Measurements from ENCODE around the gene TMEM43. TPM values are rescaled to one million over a fixed set of nuclear protein-coding genes. Genes with fewer than 3 reads are reported as not detected.

The TMEM43 gene
- total and polyA plus RNA-seq, 2 experiments from 2014 or later: 59.4 to 73.1 TPM

DNA sequence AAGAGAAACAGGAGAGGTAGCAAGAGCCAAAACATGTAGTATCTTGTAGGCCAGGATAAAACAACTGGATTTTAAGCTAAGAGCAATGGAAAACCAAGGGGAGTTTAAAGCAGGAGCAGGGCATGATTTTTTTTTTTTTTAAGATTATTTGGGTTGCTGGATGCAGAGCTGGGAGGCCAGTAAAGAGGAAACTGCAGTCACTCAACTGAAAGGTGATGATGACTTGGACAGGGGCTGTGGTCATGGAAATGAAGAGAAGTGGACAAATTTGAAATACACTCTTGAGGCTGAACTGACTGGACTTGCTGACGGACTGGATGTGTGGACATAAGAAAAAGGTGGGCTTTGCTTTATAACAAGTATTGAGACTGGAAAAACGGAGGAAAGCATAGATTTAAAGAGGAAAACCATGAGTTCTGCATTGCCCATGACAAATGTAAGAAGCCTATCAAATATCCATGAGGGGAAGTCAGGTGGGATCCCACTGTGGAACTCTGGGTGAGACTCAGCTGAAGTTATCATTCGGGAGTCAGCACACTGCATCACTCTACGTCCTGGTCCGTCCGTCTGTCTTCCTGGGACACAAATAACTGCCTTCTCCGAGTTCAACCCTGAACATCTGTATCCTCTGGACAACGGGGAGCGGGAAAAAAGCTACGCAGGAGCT is 52.9 kb downstream of the TMEM43 start:
- no peaks in the 10 kb centered on the region for H3K9me3 ChIP-seq (ENCODE audit: low read depth)
- peaks cover 87% of the 10 kb centered on the region for H3K79me2 ChIP-seq
- WGBS (ENCODE audit: low lambda C conversion rate, missing lambda C conversion rate): 8% methylated on average over 10 of the region's 10 CpGs

DNA sequence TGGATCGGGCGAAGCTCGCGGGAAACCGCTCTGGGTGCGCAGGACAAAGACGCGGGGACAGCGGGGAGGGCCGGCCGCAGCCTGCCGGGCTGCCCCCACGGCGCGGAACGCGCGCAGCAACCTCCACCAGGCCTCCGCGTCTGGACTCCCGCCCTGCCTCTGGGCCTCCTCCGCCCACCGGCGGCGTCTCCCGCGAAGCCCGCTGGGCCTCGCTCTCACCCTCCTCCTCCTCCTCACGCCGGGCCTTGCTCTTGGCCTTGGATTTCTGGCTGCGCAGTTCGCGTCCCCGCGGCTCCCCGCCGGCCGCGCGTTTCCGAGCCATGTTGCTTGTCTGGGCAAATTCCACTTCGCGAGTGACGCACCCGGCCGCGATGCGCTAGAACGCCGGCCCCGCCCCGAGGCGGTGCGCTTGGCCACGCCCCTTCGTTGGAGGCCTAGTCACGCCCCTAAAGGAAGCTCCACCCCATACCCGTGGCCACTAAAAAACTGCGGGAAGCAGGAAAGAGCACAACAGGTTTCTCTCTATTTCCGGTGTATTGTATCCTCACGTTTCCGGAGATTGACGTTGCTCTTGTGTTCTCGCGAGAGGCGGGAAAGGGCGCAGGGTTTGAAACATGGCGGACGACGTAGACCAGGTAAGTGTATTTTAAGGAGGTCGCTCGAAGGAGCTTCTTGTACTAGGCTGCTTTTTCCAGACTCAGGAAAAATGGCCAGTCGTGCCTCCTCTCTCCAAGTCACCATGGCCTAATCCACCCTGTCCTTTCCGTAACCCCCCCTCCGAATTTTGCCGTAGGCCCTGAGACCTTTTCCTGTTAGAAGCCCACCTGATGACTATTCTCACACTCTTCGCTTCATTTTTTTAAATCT is 53.6 kb downstream of the TMEM43 start, which contains the start of the genes LSM3 and XPC:
Gene LSM3, plus strand, starts transcription at position 571 of the 867 bp plus-strand sequence. Its CDS starts 44 bp downstream, at position 615.
Gene XPC, minus strand, starts transcription at position 355 of the 867 bp plus-strand sequence. Its CDS starts 33 bp downstream, at position 322.
- H3K27me3 ChIP-seq: no peaks in the 10 kb centered on the region
- H3K4me2 ChIP-seq: peak within 1 kb of the TSS; percentile 94
- H3K4me3 ChIP-seq: peak within 1 kb of the TSS; percentile 53
- TF ChIP-seq CTCF (IDR thresholded peaks at IDR 0.05; ENCODE audit: poor library complexity) (no peak), EZH2phosphoT487 (IDR thresholded peaks at IDR 0.05; ENCODE audit: low read depth, severe bottlenecking, unreplicated experiment) (no peak), EZH2 (IDR thresholded peaks at IDR 0.05; ENCODE audit: borderline replicate concordance) (no peak)
- H3K79me2 ChIP-seq: peaks cover 82% of the 10 kb centered on the region
- H3K9me3 ChIP-seq (ENCODE audit: low read depth): no peaks in the 10 kb centered on the region
- peaks cover 10% of the 10 kb centered on the region for H4K20me1 ChIP-seq (ENCODE audit: insufficient read depth, poor library complexity, severe bottlenecking)
- peaks cover 9% of the 10 kb centered on the region for H3K4me1 ChIP-seq (ENCODE audit: insufficient read depth)
- peak; percentile 98 for DNase-seq (ENCODE audit: low spot score)
- H3K9me2 ChIP-seq (replicated peaks; ENCODE audit: insufficient read depth): no peaks in the 10 kb centered on the region
- no peaks in the 10 kb centered on the region for H3K36me3 ChIP-seq (replicated peaks; ENCODE audit: insufficient read depth, low read depth)
- WGBS (ENCODE audit: low lambda C conversion rate, missing lambda C conversion rate): under 1% methylated on average over 70 of the region's 78 CpGs
- H3K27ac ChIP-seq: peak within 1 kb of the TSS; percentile 93
- peak within 1 kb of the TSS; percentile 57 for H2AFZ ChIP-seq

More for the DNA sequence above, 52.9 kb downstream of the TMEM43 start:
- peak overlapping the region; percentile 94 for H3K4me2 ChIP-seq
- H3K36me3 ChIP-seq (replicated peaks; ENCODE audit: insufficient read depth, low read depth): no peaks in the 10 kb centered on the region
- no peaks in the 10 kb centered on the region for H3K27me3 ChIP-seq
- DNase-seq (ENCODE audit: low spot score): no peak
- peak overlapping the region; percentile 36 for H2AFZ ChIP-seq
- no peaks in the 10 kb centered on the region for H3K9me2 ChIP-seq (replicated peaks; ENCODE audit: insufficient read depth)
- peaks cover 10% of the 10 kb centered on the region for H4K20me1 ChIP-seq (ENCODE audit: insufficient read depth, poor library complexity, severe bottlenecking)
- peaks cover 9% of the 10 kb centered on the region for H3K4me1 ChIP-seq (ENCODE audit: insufficient read depth)
- TF ChIP-seq EZH2phosphoT487 (IDR thresholded peaks at IDR 0.05; ENCODE audit: low read depth, severe bottlenecking, unreplicated experiment): no peak
- TF ChIP-seq CTCF (IDR thresholded peaks at IDR 0.05; ENCODE audit: poor library complexity): no peak
- TF ChIP-seq EZH2 (IDR thresholded peaks at IDR 0.05; ENCODE audit: borderline replicate concordance): no peak
- H3K4me3 ChIP-seq: peak overlapping the region; percentile 29
- peak overlapping the region; percentile 93 for H3K27ac ChIP-seq

- H3K4me1 ChIP-seq (ENCODE audit: insufficient read depth): peaks cover 9% of the 10 kb centered on the region
- no peak for TF ChIP-seq EZH2 (IDR thresholded peaks at IDR 0.05; ENCODE audit: borderline replicate concordance)
- no peak for TF ChIP-seq CTCF (IDR thresholded peaks at IDR 0.05; ENCODE audit: poor library complexity)
- peaks cover 10% of the 10 kb centered on the region for H4K20me1 ChIP-seq (ENCODE audit: insufficient read depth, poor library complexity, severe bottlenecking)
- no peak for DNase-seq (ENCODE audit: low spot score)
- peak overlapping the region; percentile 63 for H3K27ac ChIP-seq
- WGBS (ENCODE audit: low lambda C conversion rate, missing lambda C conversion rate): 4% methylated on average over 3 of the region's 3 CpGs
- peak overlapping the region; percentile 53 for H3K4me3 ChIP-seq
- H3K79me2 ChIP-seq: peaks cover 79% of the 10 kb centered on the region
- H3K9me2 ChIP-seq (replicated peaks; ENCODE audit: insufficient read depth): no peaks in the 10 kb centered on the region
- peak overlapping the region; percentile 57 for H2AFZ ChIP-seq
- H3K27me3 ChIP-seq: no peaks in the 10 kb centered on the region
- H3K9me3 ChIP-seq (ENCODE audit: low read depth): no peaks in the 10 kb centered on the region
- peak overlapping the region; percentile 77 for H3K4me2 ChIP-seq
- no peaks in the 10 kb centered on the region for H3K36me3 ChIP-seq (replicated peaks; ENCODE audit: insufficient read depth, low read depth)
Measured at GRCh38 chr3:14179114-14179465, 54.2 kb downstream of the TMEM43 start.

Measured in hepatocyte (in vitro differentiated cells).